MM.1S (cell line): ENCODE data around the gene EP400.

Source experiments
- EZH2 ChIP-seq: fragments of 300-600 bp; sonication (generic); optimal IDR thresholded peaks from 2 replicates; pipeline ENCODE3; 2017; ENCODE audit warnings: low read depth, mild to moderate bottlenecking, antibody characterized with exemption, low read length, mixed read lengths
- EZH2phosphoT487 ChIP-seq: fragments of 300-600 bp; sonication (generic); IDR thresholded peaks from 2 replicates; pipeline ENCODE4 v1.6.1; 2018; ENCODE audit warnings: antibody characterized with exemption, low read length
- TF ChIP-seq, protein P1 (sequence below): fragments of 300-600 bp; sonication (generic); IDR thresholded peaks from 2 replicates; pipeline ENCODE4 v1.5.1; 2016; ENCODE audit warnings: antibody characterized with exemption, low read length, mixed read lengths

DNA sequence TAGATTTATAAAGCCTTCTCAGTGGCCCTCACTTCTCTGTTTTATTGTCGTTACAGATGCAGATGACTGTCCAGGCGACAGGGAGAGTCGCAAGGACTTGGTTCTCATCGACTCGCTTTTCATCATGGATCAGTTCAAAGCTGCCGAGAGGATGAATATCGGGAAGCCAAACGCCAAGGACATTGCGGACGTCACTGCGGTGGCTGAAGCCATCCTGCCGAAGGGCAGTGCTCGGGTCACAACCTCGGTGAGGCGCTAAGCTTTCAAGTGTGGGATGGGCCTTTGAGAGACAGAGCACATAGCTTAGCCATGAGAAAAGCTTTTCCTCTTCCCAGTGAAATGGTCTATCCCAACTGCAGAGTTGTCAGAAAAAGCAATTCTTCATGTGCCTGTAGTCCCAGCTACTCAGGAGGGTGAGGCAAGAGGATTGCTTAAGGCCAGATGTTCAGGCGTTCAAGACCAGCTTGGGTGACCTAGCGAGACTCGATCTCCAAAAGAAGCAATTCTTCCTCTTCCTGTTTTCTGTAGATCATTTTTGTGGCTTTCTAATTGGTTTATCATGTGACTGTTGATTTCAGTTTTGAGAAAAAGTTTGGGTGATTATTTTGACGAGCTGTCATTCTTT is 56.4 kb downstream of the EP400 start:
- TF ChIP-seq EZH2 (no peak), EZH2phosphoT487 (no peak)
- TF ChIP-seq, protein P1, sequence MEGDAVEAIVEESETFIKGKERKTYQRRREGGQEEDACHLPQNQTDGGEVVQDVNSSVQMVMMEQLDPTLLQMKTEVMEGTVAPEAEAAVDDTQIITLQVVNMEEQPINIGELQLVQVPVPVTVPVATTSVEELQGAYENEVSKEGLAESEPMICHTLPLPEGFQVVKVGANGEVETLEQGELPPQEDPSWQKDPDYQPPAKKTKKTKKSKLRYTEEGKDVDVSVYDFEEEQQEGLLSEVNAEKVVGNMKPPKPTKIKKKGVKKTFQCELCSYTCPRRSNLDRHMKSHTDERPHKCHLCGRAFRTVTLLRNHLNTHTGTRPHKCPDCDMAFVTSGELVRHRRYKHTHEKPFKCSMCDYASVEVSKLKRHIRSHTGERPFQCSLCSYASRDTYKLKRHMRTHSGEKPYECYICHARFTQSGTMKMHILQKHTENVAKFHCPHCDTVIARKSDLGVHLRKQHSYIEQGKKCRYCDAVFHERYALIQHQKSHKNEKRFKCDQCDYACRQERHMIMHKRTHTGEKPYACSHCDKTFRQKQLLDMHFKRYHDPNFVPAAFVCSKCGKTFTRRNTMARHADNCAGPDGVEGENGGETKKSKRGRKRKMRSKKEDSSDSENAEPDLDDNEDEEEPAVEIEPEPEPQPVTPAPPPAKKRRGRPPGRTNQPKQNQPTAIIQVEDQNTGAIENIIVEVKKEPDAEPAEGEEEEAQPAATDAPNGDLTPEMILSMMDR, result no peak
